ENCODE measurements around the gene SESN2. TPM values are rescaled to one million over a fixed set of nuclear protein-coding genes. Genes with fewer than 3 reads are reported as not detected.

SESN2 gene
- total RNA-seq, 6 experiments from 2014 or later, result 4.5 to 17.9 (median 14.0) TPM

- intact Hi-C loops (cut with DNase I), result no loop called here
- 27% methylated on average over 7 of the region's 7 CpGs for WGBS (ENCODE audit: insufficient coverage, low coverage, low lambda C conversion rate, missing lambda C conversion rate)
- H3K27ac ChIP-seq, result peak overlapping the region in 2 of 3 donors; percentile 83 to 88
These were observed 1.5 kb downstream of the SESN2 start for GRCh38 chr1:28260803-28261174.

GRCh38 chr1:28264897-28265296, 5.6 kb downstream of the SESN2 start:
- Histone ChIP-seq H3K4me3 (no peak overlapping the region), H3K36me3 (no peaks in the 10 kb centered on the region), H3K27ac (peak overlapping the region in 2 of 3 donors; percentile 13 to 24), H3K9me3 (no peaks in the 10 kb centered on the region), H3K4me1 (peaks cover 0 to 89% (median 23%) of the 10 kb centered on the region in 4 donors), H3K27me3 (no peaks in the 10 kb centered on the region)
- TF ChIP-seq POLR2A (IDR thresholded peaks at IDR 0.05), result no peak
- TF ChIP-seq, protein P1, sequence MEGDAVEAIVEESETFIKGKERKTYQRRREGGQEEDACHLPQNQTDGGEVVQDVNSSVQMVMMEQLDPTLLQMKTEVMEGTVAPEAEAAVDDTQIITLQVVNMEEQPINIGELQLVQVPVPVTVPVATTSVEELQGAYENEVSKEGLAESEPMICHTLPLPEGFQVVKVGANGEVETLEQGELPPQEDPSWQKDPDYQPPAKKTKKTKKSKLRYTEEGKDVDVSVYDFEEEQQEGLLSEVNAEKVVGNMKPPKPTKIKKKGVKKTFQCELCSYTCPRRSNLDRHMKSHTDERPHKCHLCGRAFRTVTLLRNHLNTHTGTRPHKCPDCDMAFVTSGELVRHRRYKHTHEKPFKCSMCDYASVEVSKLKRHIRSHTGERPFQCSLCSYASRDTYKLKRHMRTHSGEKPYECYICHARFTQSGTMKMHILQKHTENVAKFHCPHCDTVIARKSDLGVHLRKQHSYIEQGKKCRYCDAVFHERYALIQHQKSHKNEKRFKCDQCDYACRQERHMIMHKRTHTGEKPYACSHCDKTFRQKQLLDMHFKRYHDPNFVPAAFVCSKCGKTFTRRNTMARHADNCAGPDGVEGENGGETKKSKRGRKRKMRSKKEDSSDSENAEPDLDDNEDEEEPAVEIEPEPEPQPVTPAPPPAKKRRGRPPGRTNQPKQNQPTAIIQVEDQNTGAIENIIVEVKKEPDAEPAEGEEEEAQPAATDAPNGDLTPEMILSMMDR (IDR thresholded peaks at IDR 0.05), result no peak
- no peak for ATAC-seq
- no CpG with 5 or more reads among the region's 1 CpG for WGBS (ENCODE audit: insufficient coverage, low coverage, low lambda C conversion rate, missing lambda C conversion rate)
- no peak for DNase-seq
- intact Hi-C loops (cut with DNase I), result no loop called here

More at GRCh38 chr1:28260803-28261174, 1.5 kb downstream of the SESN2 start:
- Histone ChIP-seq H3K36me3 (no peaks in the 10 kb centered on the region), H3K4me1 (peaks cover 0 to 55% (median 11%) of the 10 kb centered on the region in 4 donors), H3K9me3 (no peaks in the 10 kb centered on the region), H3K4me3 (peak overlapping the region; percentile 81 to 99 (median 99)), H3K27me3 (no peaks in the 10 kb centered on the region)
- ATAC-seq (no peak), DNase-seq (no peak)
- TF ChIP-seq POLR2A (IDR thresholded peaks at IDR 0.05), result no peak
- TF ChIP-seq, protein P1 (IDR thresholded peaks at IDR 0.05), result no peak

DNA sequence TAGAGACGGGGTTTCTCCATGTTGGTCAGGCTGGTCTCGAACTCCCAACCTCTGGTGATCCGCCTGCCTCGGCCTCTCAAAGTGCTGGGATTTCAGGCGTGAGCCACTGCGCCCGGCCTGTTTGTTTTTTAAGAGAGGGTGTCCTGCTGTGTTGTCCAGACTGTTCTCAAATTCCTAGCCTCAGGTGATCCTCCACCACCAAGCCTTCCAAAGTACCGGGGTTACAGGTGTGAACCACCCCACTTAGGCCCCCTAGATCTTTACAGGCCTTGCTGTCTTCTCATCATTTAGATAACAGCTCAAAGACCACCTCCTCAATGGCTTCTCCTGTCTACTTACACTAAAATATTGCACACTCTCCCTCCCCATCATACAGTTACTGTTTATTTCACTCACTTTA, 6.3 kb downstream of the SESN2 start:
- peaks cover 0 to 90% (median 23%) of the 10 kb centered on the region in 4 donors for H3K4me1 ChIP-seq
- ATAC-seq, result no peak
- H3K9me3 ChIP-seq, result no peaks in the 10 kb centered on the region
- TF ChIP-seq, protein P1 (IDR thresholded peaks at IDR 0.05), result no peak
- TF ChIP-seq POLR2A (IDR thresholded peaks at IDR 0.05), result no peak
- no peak overlapping the region for H3K4me3 ChIP-seq
- no peaks in the 10 kb centered on the region for H3K27me3 ChIP-seq
- peaks cover 0 to under 1% (median 0%) of the 10 kb centered on the region in 4 donors for H3K36me3 ChIP-seq
- no peak for DNase-seq
- H3K27ac ChIP-seq, result peak overlapping the region in 2 of 3 donors; percentile 13 to 24
- intact Hi-C loops (cut with DNase I), result no loop called here
- 80% methylated on average over 6 of the region's 8 CpGs for WGBS (ENCODE audit: insufficient coverage, low coverage, low lambda C conversion rate, missing lambda C conversion rate)

DNA sequence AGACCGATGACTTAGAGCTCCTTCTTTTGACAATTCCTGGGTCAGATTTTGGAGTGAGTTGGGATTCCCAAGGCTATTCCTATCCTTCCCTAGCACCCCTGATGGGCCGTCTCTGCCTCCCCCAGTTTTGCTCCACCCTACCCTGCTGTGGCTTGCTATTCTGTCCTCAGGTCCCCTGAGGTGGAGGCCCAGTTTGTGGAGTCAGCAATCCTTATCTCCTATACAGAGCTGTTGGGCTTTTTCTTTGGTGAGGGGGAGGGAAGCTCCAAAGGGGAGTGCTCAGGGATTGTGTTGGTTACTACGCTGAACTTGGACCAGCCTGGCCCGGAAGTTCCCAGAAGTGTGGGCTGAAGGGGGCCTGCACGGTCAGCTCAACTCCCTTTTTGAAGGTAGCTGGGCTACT, 7.6 kb downstream of the SESN2 start:
- intact Hi-C loops (cut with DNase I), result no loop called here
- WGBS (ENCODE audit: insufficient coverage, low coverage, low lambda C conversion rate, missing lambda C conversion rate), result 26% methylated on average over 5 of the region's 5 CpGs
- peak; percentile 14 to 29 (median 26) for ATAC-seq
- TF ChIP-seq, protein P1 (IDR thresholded peaks at IDR 0.05), result no peak
- no peak for TF ChIP-seq POLR2A (IDR thresholded peaks at IDR 0.05)
- no peak for DNase-seq
- Histone ChIP-seq H3K4me3 (no peak overlapping the region), H3K27ac (peak overlapping the region in 2 of 3 donors; percentile 1 to 43), H3K27me3 (no peaks in the 10 kb centered on the region), H3K36me3 (peaks cover 0 to 14% (median 4%) of the 10 kb centered on the region in 4 donors), H3K4me1 (peaks cover 0 to 79% (median 23%) of the 10 kb centered on the region in 4 donors), H3K9me3 (no peaks in the 10 kb centered on the region)

Data from right lobe of liver (tissue), 6 donors.